Upper lobe of left lung (tissue), 6 donors: Measurements from ENCODE around the gene LDAH. TPM values are rescaled to one million over a fixed set of nuclear protein-coding genes. Genes with fewer than 3 reads are reported as not detected.

Source experiments
- ATAC-seq, 2 donors: fragments of 200-7000 bp; cut with Tn5 transposase; one replicate each; pipeline ENCODE4 v1.9.1; 2022; ENCODE audit warnings: mild to moderate bottlenecking in 2 of 2, moderate library complexity in 2 of 2; ENCODE audit not compliant: low FRiP score in 2 of 2
- DNase-seq, 2 donors: peaks; one replicate each; pipeline ENCODE4 v3.0.0-alpha.2; 2019 to 2020
- H3K27ac ChIP-seq, 4 donors: fragments of 200-600 bp; sonication (generic); one replicate each; pipeline ENCODE4 v1.5.1; 2016 to 2019
- H3K27me3 ChIP-seq, 4 donors: fragments of 200-600 bp; sonication (generic); one replicate each; pipeline ENCODE4 v1.5.1; 2017 to 2019
- H3K36me3 ChIP-seq, 4 donors: fragments of 200-600 bp; sonication (generic); one replicate each; pipeline ENCODE4 v1.5.1; 2016 to 2019
- H3K4me1 ChIP-seq, 4 donors: fragments of 200-600 bp; sonication (generic); one replicate each; pipeline ENCODE4 v1.5.1; 2018 to 2019
- H3K4me3 ChIP-seq, 4 donors: fragments of 200-600 bp; sonication (generic); one replicate each; pipeline ENCODE4 v1.5.1; 2017 to 2019; ENCODE audit warnings: mild to moderate bottlenecking in 2 of 4, moderate library complexity in 1 of 4
- H3K9me3 ChIP-seq, 4 donors: fragments of 200-600 bp; sonication (generic); one replicate each; pipeline ENCODE4 v1.5.1; 2018 to 2019
- CTCF ChIP-seq, 6 experiments: fragments of 450-650 bp in 4 of 6; fragments of 200-600 bp in 2 of 6; sonication (generic) in 2 of 6; IDR thresholded peaks; one replicate each; pipeline ENCODE4 v1.5.1; 2016 to 2019; ENCODE audit warnings: antibody characterized with exemption in 6 of 6
- EP300 ChIP-seq, 4 donors: sonication (generic); formaldehyde crosslinking; IDR thresholded peaks; one replicate each; pipeline ENCODE4 v1.5.1; 2017; ENCODE audit warnings: antibody characterized with exemption in 4 of 4, control low read depth in 2 of 4
- POLR2A ChIP-seq, 4 donors: fragments of 450-650 bp; IDR thresholded peaks; one replicate each; pipeline ENCODE4 v1.5.1; 2016 to 2017; ENCODE audit warnings: antibody characterized with exemption in 4 of 4, mild to moderate bottlenecking in 2 of 4
- POLR2AphosphoS5 ChIP-seq, 2 donors: sonication (generic); formaldehyde crosslinking; IDR thresholded peaks; one replicate each; pipeline ENCODE4 v1.5.1; 2017; ENCODE audit warnings: antibody characterized with exemption in 2 of 2
- WGBS, 2 donors: methylation state at CpG; one replicate each; pipeline ENCODE4 v1.1.5; 2017 to 2018; 5-methylcytosine and 5-hydroxymethylcytosine counted together
- total RNA-seq, 6 donors: library from RNA; depleted of rRNA in 4 of 6; stranded (reverse); fragments of >200 nt in 4 of 6; gene quantifications; one replicate each; pipeline versions ENCODE4 v1.1.0 to v1.2.1, GENCODE V29; 2016 to 2021
- donor health status: DM: no; HTN: no; CAD: no; lungs with moderate emphysema.
- donor health status: DM: no; HTN: yes; CAD: no; lungs with severe emphysema.

Gene LDAH
- total RNA-seq, 6 donors from 2014 or later = 7.3 to 18.9 (median 13.0) TPM

- ATAC-seq = peak; percentile 75 to 91
- Histone ChIP-seq H3K36me3 (peaks cover 0 to 49% (median 37%) of the 10 kb centered on the region in 4 donors), H3K4me1 (peaks cover 27 to 33% (median 32%) of the 10 kb centered on the region in 4 donors), H3K9me3 (no peaks in the 10 kb centered on the region), H3K27me3 (no peaks in the 10 kb centered on the region), H3K4me3 (no peak overlapping the region), H3K27ac (peak overlapping the region; percentile 22 to 86 (median 54))
- TF ChIP-seq POLR2AphosphoS5 (IDR thresholded peaks at IDR 0.05) (peak in 1 of 2 donors; percentile 60), EP300 (IDR thresholded peaks at IDR 0.05) (peak in 1 of 4 donors; percentile 57), POLR2A (IDR thresholded peaks at IDR 0.05) (no peak), CTCF (IDR thresholded peaks at IDR 0.05) (peak; percentile 90 to 98 (median 94))
- 47 to 71% methylated on average over 15 to 32 of the region's 32 CpGs for WGBS, 2 donors
- DNase-seq = peak; percentile 86 to 97
These were observed 187.0 kb downstream of the LDAH start for GRCh38 chr2:20635675-20636584.

GRCh38 chr2:20635113-20635510 is 187.8 kb downstream of the LDAH start:
- Histone ChIP-seq H3K4me1 (peaks cover 27 to 33% (median 32%) of the 10 kb centered on the region in 4 donors), H3K4me3 (no peak overlapping the region), H3K9me3 (no peaks in the 10 kb centered on the region), H3K27me3 (no peaks in the 10 kb centered on the region), H3K36me3 (peaks cover 0 to 40% (median 28%) of the 10 kb centered on the region in 4 donors), H3K27ac (peak overlapping the region; percentile 82 to 86 (median 82))
- no peak for ATAC-seq
- TF ChIP-seq POLR2AphosphoS5 (IDR thresholded peaks at IDR 0.05) (no peak), POLR2A (IDR thresholded peaks at IDR 0.05) (no peak), CTCF (IDR thresholded peaks at IDR 0.05) (no peak), EP300 (IDR thresholded peaks at IDR 0.05) (no peak)
- peak in 1 of 2 donors; percentile 48 for DNase-seq
- WGBS, 2 donors = 63 to 72% methylated on average over 5 of the region's 5 CpGs

- ATAC-seq = peak in 1 of 2 donors; percentile 4
- Histone ChIP-seq H3K4me3 (no peak overlapping the region), H3K27ac (peak overlapping the region; percentile 82 to 86 (median 82)), H3K27me3 (no peaks in the 10 kb centered on the region), H3K9me3 (no peaks in the 10 kb centered on the region), H3K4me1 (peaks cover 27 to 34% (median 33%) of the 10 kb centered on the region in 4 donors), H3K36me3 (peaks cover 0 to 38% (median 25%) of the 10 kb centered on the region in 4 donors)
- 52 to 63% methylated on average over 8 to 9 of the region's 9 CpGs for WGBS, 2 donors
- no peak for TF ChIP-seq POLR2A (IDR thresholded peaks at IDR 0.05)
- peak in 1 of 6 experiments; percentile 3 for TF ChIP-seq CTCF (IDR thresholded peaks at IDR 0.05)
- TF ChIP-seq EP300 (IDR thresholded peaks at IDR 0.05) = no peak
- TF ChIP-seq POLR2AphosphoS5 (IDR thresholded peaks at IDR 0.05) = no peak
- peak in 1 of 2 donors; percentile 51 for DNase-seq
These were observed 188.3 kb downstream of the LDAH start for GRCh38 chr2:20634507-20635112.

Other genes with a start within 250 kb of the LDAH start
- 10 to 100 TPM; 41.0 to 45.8 (median 42.7) TPM for gene HS1BP3, start 172.0 kb downstream of the LDAH start, total RNA-seq
- gene GDF7, start 156.0 kb downstream of the LDAH start, total RNA-seq = 1 to 10 TPM in 1 of 6 donors, under 1 TPM in 5; under 0.01 to 1.8 (median 0.44) TPM
- 1 to 10 TPM in 3 of 6 donors, under 1 TPM in 3; under 0.01 to 2.1 (median 0.60) TPM for gene APOB, start 221.0 kb upstream of the LDAH start, total RNA-seq